PC-9 (cell line): ENCODE measurements around the gene GAPDH. TPM values are rescaled to one million over a fixed set of nuclear protein-coding genes. Genes with fewer than 3 reads are reported as not detected.
A peak's percentile ranks its signal among the peaks of the same experiment; 100 is the strongest.

Experiments used
- BruUV-seq: library from RNA; stranded (reverse); fragments of 400-500 nt; replicated peaks from 2 replicates; lab custom pipeline; 2021; lab: Mats Ljungman, UMichigan
- CTCF ChIA-PET: fragments of 300-600 bp; sonication (Branson Sonifier 250); formaldehyde crosslinking; loops from one replicate; lab custom pipeline; 2022; ENCODE audit warnings: antibody characterized with exemption; lab: Charles Lee
- POLR2A ChIA-PET: fragments of 300-600 bp; sonication (Branson Sonifier 250); formaldehyde crosslinking; loops from one replicate; lab custom pipeline; 2022; ENCODE audit warnings: antibody characterized with exemption; ENCODE audit not compliant: unreplicated experiment; lab: Charles Lee
- DNase-seq, 2 experiments: peaks; one replicate each; pipeline versions ENCODE4 v3.0.0 to v3.0.0-alpha.2; 2015 to 2022; ENCODE audit warnings: mixed read lengths in 1 of 2
- H2AFZ ChIP-seq: fragments of 200-600 bp; sonication (generic); 2 replicates; pipeline ENCODE4 v1.8.1; 2017; ENCODE audit warnings: antibody characterized with exemption
- H3F3A ChIP-seq: fragments of 200-600 bp; sonication (generic); 2 replicates; pipeline ENCODE4 v1.8.1; 2017; ENCODE audit warnings: antibody characterized with exemption, mild to moderate bottlenecking, low read depth; ENCODE audit not compliant: insufficient read depth
- H3K27ac ChIP-seq: fragments of 200-600 bp; sonication (generic); 2 replicates; pipeline ENCODE4 v1.6.1; 2016; ENCODE audit warnings: mixed run types
- H3K27me3 ChIP-seq: fragments of 200-600 bp; sonication (generic); 2 replicates; pipeline ENCODE4 v1.6.1; 2016; ENCODE audit warnings: low read depth, mixed run types; ENCODE audit not compliant: insufficient read depth
- H3K36me3 ChIP-seq: fragments of 200-600 bp; sonication (generic); 2 replicates; pipeline ENCODE4 v1.6.1; 2016; ENCODE audit warnings: low read depth, mixed run types
- H3K4me1 ChIP-seq: fragments of 200-600 bp; sonication (generic); replicated peaks from 2 replicates; pipeline ENCODE4 v1.6.1; 2016; ENCODE audit warnings: mixed run types; ENCODE audit not compliant: insufficient read depth
- H3K4me2 ChIP-seq: fragments of 200-600 bp; sonication (generic); 2 replicates; pipeline ENCODE4 v1.6.1; 2017; ENCODE audit warnings: mixed run types
- H3K4me3 ChIP-seq: fragments of 200-600 bp; sonication (generic); 2 replicates; pipeline ENCODE4 v1.6.1; 2016; ENCODE audit warnings: mixed run types
- H3K79me2 ChIP-seq: fragments of 200-600 bp; sonication (generic); 2 replicates; pipeline ENCODE4 v1.6.1; 2017; ENCODE audit warnings: low read depth, mixed run types
- H3K9me2 ChIP-seq: fragments of 200-600 bp; sonication (generic); 2 replicates; pipeline ENCODE4 v1.8.1; 2017; ENCODE audit warnings: mild to moderate bottlenecking; ENCODE audit not compliant: insufficient read depth
- H3K9me3 ChIP-seq: fragments of 200-600 bp; sonication (generic); 2 replicates; pipeline ENCODE4 v1.8.1; 2016; ENCODE audit warnings: low read depth; ENCODE audit not compliant: insufficient read depth
- H4K20me1 ChIP-seq: fragments of 200-600 bp; sonication (generic); 2 replicates; pipeline ENCODE4 v1.8.1; 2017; ENCODE audit not compliant: insufficient read depth
- EZH2 ChIP-seq: fragments of 200-600 bp; sonication (generic); IDR thresholded peaks from 2 replicates; pipeline ENCODE4 v1.8.0; 2017; ENCODE audit warnings: antibody characterized with exemption, low read depth
- intact Hi-C: fragments of 100-400 bp; cut with micrococcal nuclease; formaldehyde crosslinking; loops from one replicate; pipeline ENCODE4 v1.10.0; 2022; ENCODE audit not compliant: unreplicated experiment
- total RNA-seq: library from RNA; stranded (reverse); gene quantifications from 2 replicates; pipeline ENCODE4 v1.2.3, GENCODE V29; 2021
- TF ChIP-seq, protein P1 (sequence below): fragments of 200-600 bp; sonication (generic); conservative IDR thresholded peaks from 2 replicates; pipeline ENCODE4 v1.6.1; 2017; ENCODE audit warnings: mixed run types, antibody characterized with exemption, mild to moderate bottlenecking, moderate library complexity

Gene GAPDH
- total RNA-seq, 1 experiment from 2014 or later, result 8,169 TPM

DNA sequence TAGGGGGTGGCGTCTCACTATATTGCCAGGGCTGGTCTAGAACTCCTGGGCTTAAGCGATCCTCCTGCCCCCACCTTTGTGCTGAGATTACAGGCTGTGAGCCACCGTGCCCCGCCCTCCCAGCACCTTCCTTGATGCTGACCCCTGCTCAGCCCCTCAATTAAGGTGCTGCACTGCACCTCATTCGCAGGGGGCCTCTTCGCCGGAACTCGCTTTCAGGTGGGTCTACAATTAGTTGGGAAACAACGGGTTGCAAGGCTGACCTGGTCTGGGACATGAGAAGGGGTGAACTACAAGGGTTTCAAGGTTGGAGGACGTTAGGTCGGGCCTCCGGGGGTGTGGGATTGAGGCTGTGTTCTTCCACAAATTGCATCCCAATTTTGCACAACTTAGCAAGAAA is 35.0 kb downstream of the GAPDH start:
- peak in 1 of 2 experiments; percentile 25 for DNase-seq
- Histone ChIP-seq H3K79me2 (peaks cover 48% of the 10 kb centered on the region), H3K36me3 (peaks cover 46% of the 10 kb centered on the region), H2AFZ (no peak overlapping the region), H4K20me1 (peaks cover 6% of the 10 kb centered on the region; the same call in 1 of the 2 replicates), H3K9me3 (no peaks in the 10 kb centered on the region), H3K4me1 (peaks cover 16% of the 10 kb centered on the region), H3K27ac (no peak overlapping the region), H3K9me2 (no peaks in the 10 kb centered on the region), H3K4me3 (peak overlapping the region; percentile 82; the same call in 1 of the 2 replicates), H3F3A (peaks cover 85% of the 10 kb centered on the region), H3K4me2 (peak overlapping the region; percentile 80), H3K27me3 (no peaks in the 10 kb centered on the region)
- intact Hi-C loops, result loop anchor here (5.0 kb wide), 4 partner anchors 118 to 582 kb away; partner anchors contain the start of genes CDCA3, P3H3, USP5 and ZNF384
- POLR2A ChIA-PET, result no interaction called here
- CTCF ChIA-PET, result no interaction called here
- no TSS peak for BruUV-seq
- TF ChIP-seq, protein P1, sequence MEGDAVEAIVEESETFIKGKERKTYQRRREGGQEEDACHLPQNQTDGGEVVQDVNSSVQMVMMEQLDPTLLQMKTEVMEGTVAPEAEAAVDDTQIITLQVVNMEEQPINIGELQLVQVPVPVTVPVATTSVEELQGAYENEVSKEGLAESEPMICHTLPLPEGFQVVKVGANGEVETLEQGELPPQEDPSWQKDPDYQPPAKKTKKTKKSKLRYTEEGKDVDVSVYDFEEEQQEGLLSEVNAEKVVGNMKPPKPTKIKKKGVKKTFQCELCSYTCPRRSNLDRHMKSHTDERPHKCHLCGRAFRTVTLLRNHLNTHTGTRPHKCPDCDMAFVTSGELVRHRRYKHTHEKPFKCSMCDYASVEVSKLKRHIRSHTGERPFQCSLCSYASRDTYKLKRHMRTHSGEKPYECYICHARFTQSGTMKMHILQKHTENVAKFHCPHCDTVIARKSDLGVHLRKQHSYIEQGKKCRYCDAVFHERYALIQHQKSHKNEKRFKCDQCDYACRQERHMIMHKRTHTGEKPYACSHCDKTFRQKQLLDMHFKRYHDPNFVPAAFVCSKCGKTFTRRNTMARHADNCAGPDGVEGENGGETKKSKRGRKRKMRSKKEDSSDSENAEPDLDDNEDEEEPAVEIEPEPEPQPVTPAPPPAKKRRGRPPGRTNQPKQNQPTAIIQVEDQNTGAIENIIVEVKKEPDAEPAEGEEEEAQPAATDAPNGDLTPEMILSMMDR, result no peak
- no peak for TF ChIP-seq EZH2

DNA sequence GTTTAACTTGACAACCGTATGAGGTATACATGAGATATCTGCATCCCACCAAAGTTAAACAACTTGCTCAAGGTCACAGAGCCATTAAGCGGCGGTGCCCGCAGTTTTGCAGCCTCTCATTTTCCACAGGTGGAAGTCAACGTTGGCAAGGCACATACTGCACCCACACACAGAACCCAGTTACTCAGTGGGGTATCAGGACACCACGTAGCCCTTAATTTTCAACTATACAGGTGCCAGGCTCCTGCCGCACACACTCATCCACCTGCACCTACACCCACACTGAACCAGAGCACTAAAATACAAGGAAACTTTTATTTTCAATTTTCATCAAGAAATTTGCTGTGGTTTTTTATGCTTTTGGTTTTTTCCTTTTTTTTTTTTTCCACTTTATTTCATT is 35.5 kb downstream of the GAPDH start:
- peaks cover 45% of the 10 kb centered on the region for H3K36me3 ChIP-seq
- intact Hi-C loops, result loop anchor here (5.0 kb wide), 4 partner anchors 118 to 582 kb away; partner anchors contain the start of genes CDCA3, P3H3, USP5 and ZNF384
- no TSS peak for BruUV-seq
- no peak overlapping the region for H3K4me3 ChIP-seq
- peaks cover 44% of the 10 kb centered on the region for H3K79me2 ChIP-seq
- DNase-seq, result no peak
- no peak overlapping the region for H3K4me2 ChIP-seq
- H3F3A ChIP-seq, result peaks cover 85% of the 10 kb centered on the region
- H3K9me3 ChIP-seq, result no peaks in the 10 kb centered on the region
- no peaks in the 10 kb centered on the region for H3K9me2 ChIP-seq
- ChIA-PET POLR2A (interaction anchor here (0.7 kb wide), 1 partner anchor 192 kb away, joined by 17 read pairs; no protein-coding TSS in a partner anchor), CTCF (interaction anchor here (0.7 kb wide), 1 partner anchor 120 kb away, joined by 6 read pairs; the partner anchor contains the start of gene ZNF384)
- no peak for TF ChIP-seq EZH2
- TF ChIP-seq, protein P1, result no peak
- H3K27me3 ChIP-seq, result no peaks in the 10 kb centered on the region
- H3K27ac ChIP-seq, result no peak overlapping the region
- H4K20me1 ChIP-seq, result peaks cover 1% of the 10 kb centered on the region; the same call in 1 of the 2 replicates
- no peak overlapping the region for H2AFZ ChIP-seq
- peaks cover 16% of the 10 kb centered on the region for H3K4me1 ChIP-seq

DNA sequence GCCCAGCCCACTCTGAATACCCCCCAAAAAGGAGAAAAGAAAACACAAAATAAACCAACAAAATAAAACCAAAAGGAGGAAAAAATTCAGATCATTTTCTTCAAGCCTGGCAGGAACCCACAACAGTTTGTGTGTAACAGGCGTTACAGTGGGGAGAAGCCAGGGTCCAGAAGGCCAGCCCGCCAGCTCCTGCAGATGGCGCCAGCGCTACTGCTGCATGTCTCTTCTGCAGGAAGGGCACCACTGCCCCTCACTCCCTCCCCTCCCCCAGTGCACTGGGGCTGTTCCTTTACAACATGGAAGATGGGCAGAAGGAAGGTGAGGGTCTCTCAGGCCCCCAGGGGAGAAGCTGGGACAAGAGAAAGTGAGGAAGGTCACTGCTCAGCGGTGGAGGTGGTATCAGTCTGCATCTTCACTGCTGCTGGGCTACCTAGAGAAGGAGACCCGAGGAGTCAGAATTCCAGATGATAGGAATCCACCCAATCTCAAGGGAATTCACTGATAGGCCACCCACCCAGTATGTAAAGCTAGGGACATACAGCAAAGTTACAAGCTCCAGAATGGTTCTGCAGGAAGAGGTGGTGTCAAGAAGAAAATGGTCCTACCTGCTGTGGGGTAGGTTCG is 36.1 kb downstream of the GAPDH start:
- intact Hi-C loops, result no loop called here
- Histone ChIP-seq H3K4me3 (no peak overlapping the region), H3K27ac (no peak overlapping the region), H3K27me3 (no peaks in the 10 kb centered on the region), H2AFZ (no peak overlapping the region), H3K4me2 (no peak overlapping the region), H3K9me2 (no peaks in the 10 kb centered on the region), H3K9me3 (no peaks in the 10 kb centered on the region), H3K4me1 (peaks cover 16% of the 10 kb centered on the region), H3K36me3 (peaks cover 44% of the 10 kb centered on the region), H3F3A (peaks cover 86% of the 10 kb centered on the region), H3K79me2 (peaks cover 38% of the 10 kb centered on the region), H4K20me1 (no peaks in the 10 kb centered on the region; the same call in 1 of the 2 replicates)
- BruUV-seq, result no TSS peak
- DNase-seq, result peak; percentile 35 to 62
- POLR2A ChIA-PET, result interaction anchor here (0.7 kb wide), 1 partner anchor 193 kb away, joined by 17 read pairs; no protein-coding TSS in a partner anchor
- TF ChIP-seq, protein P1, result peak; percentile 58; the same call in 1 of the 2 replicates
- no peak for TF ChIP-seq EZH2
- CTCF ChIA-PET, result interaction anchor here (0.7 kb wide), 1 partner anchor 119 kb away, joined by 6 read pairs; the partner anchor contains the start of gene ZNF384
